Kidney tubule cell (primary cell): Measurements from ENCODE around the gene ATP9B.
"Not testable (repeated sequence)": the region's sequence is repeated elsewhere in the genome, so short reads cannot be mapped to it uniquely, and the experiment has no call there.

Experiments used
- DNase-seq: peaks from one replicate; pipeline ENCODE4 v3.0.0-alpha.2; 2018; ENCODE audit warnings: low spot score

ATP9B gene

DNA sequence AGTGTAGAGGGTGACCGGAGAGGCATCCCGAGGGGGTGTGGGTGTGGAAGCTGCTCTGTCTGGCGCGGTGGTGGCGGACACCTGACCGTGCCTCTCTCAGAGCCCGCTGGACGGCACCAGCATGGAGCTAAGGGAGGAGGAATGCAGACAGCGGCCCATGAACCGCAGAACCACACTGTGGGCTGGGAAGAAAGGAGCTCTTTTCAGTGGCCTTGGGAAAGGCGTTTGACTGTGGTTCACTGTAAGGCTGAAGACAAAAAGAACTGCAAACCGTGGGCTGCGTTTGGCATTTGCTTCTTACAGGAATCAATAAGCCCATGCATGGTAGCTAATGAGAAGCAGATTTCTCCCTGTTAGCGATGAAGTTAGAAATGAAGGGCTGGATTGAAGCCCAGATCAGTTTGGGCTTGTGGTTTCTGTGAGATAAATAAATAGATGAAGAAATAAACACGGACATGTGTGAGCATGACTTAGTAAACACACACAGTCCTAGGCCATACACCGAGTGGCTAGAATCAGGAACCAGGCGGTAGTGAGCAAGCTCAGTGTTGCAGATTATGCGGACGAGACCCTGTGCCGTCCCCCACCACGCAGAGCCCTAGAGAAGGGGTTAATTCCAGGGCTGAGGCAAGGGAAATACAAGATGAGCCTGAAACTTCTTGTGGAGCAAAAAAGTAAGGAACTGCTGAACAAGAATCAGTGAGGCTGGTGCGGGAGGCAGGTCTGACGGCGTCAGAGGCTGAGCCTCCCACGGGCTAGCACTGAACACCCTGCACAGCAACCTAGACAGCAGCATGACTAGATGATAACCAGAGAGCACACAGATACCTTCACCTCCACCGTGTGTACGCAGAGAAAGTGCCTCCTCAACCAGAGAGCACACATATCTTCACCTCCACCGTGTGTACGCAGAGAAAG lies 297.2 kb downstream of the ATP9B start:
- DNase-seq: no peak

DNA sequence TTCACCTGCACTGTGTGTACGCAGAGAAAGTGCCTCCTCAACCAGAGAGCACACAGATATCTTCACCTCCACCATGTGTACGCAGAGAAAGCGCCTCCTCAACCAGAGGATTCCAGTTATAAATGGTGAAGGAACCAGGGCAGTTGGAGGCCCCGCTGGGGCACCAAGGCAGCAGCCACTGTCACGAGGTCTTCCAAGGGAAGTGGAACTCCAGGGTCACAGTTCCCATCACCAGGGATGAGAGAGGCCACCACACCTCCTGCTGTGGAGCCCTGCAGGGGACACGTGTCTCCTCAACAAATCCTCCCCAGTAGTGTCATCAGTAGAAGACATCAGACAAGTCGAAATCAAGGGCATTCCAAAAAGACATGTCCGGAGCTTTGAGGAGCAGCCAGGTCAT lies 298.3 kb downstream of the ATP9B start:
- no peak for DNase-seq

GRCh38 chr18:79367989-79368388 lies 298.8 kb downstream of the ATP9B start:
- no peak for DNase-seq

DNA sequence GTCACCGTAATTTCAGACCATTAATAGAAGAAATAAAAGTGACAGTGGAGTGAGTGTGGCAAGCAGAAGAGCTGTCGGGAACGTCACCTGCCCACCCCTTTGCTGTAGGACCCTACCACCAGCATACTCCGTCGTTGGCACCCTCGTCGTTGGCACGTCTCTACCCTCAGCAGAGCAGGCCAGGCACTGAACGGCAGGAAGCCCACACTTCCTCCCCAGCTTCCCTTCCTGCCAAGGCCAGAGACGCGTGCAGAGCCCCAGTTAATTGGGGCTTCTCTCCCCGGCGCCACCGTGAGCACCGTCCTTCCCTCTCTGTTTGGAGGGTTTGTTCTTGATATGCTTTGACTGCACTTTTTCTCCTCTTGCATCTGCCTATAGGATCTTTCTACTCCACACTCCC lies 299.5 kb downstream of the ATP9B start:
- DNase-seq: no peak

DNA sequence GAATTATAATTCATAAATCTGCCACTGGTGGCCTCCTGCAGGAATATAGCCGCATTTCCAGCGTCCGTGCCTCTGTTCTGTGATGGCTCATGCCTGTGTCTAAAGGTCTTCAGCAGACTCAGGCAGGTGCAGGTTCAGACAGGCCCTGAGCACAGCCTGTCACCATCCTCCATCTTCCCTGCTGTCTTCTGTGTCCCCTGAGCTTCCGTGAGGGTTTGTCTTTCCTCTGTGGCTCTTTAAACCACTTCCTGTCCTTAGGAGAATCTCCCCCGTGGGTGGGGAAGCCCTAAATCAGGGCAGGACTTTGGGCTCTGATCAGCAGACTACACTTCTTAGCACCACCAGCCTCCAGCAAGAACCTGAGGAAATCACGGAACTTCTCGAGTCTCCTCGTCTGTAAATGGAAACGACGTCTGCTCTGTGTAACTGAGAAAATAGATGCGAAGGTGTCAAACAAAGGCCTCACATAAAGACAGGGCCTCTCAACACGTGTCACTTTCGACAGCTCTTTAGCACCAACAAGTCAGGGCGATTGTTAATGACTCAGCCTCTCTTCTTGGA lies 302.4 kb downstream of the ATP9B start:
- no peak for DNase-seq

DNA sequence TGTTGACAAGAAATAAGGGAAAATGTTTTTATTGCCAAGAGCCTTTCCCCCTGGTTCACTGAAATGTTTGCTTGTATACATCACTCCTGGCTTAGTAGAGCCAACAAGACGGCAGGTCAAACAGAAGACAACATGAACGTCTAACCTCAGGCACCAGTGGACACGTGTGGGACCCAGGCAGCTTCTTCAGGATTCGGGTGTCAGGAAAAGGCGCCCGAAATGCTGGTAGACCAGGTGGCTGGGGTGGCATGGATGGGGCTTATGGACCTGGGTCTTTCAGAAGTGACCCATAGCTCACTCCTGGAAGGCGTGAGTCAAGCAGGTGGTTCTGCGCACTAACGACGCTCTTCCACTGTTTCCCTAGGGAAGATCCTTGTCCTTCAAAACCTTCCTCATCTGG lies 303.3 kb downstream of the ATP9B start:
- no peak for DNase-seq

DNA sequence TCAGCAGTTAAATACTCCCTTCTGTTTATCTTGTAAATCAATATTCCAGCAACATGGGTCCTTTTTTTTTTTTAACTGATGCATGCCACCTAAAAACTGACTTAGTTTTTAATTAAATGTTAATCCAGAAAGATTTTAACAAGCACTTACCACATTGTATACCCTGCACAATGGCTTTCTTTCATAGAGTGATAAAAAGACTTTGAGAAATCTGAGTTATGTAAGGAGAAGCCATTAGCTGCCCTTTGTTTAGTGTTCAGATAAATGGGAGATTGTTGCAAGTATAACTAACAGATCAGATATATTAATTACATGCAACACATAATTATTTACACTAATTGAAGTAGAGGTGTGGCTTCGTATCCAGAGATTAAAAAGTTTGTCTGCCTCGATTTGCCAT lies 303.8 kb downstream of the ATP9B start:
- DNase-seq: no peak

- no peak for DNase-seq
Measured at GRCh38 chr18:79373736-79374135, 304.5 kb downstream of the ATP9B start.

GRCh38 chr18:79374408-79375171 lies 305.4 kb downstream of the ATP9B start:
- no peak for DNase-seq

DNA sequence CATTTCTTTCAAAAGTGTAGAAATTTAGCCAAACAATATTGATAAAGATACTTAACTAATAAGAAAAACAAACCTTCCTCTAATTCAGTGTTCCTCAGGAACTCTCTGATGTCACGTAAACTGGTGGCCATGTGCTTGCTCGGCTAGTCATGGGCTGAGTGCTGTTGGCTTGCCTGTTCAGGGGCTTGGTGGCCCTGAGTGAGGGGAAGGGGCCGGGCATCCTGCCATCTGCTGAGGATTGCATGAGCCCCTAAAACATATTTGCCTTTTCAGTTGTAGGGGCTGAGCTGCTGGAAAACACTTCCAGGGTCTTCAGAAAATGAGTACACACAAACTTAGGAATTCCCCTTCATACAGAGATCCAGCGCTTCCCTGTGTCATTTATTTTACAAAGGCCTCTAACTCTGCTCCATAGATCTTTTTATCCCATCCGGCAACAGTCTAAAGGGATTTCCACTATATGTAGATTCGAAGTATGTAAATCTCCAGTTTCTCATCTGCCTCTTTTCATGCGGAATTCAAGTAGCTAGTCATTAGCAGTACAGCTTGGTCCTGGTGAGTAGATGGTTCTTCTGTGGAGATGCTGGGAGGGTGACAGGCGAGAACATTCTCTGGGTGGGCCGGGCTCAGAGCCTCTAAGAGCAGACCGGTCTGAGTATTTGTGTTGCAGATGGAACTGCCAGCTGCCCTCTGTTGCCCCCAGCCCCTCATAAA lies 306.4 kb downstream of the ATP9B start:
- no peak for DNase-seq

- not testable (repeated sequence) for DNase-seq
Measured at GRCh38 chr18:79376661-79377060, 307.5 kb downstream of the ATP9B start.

DNA sequence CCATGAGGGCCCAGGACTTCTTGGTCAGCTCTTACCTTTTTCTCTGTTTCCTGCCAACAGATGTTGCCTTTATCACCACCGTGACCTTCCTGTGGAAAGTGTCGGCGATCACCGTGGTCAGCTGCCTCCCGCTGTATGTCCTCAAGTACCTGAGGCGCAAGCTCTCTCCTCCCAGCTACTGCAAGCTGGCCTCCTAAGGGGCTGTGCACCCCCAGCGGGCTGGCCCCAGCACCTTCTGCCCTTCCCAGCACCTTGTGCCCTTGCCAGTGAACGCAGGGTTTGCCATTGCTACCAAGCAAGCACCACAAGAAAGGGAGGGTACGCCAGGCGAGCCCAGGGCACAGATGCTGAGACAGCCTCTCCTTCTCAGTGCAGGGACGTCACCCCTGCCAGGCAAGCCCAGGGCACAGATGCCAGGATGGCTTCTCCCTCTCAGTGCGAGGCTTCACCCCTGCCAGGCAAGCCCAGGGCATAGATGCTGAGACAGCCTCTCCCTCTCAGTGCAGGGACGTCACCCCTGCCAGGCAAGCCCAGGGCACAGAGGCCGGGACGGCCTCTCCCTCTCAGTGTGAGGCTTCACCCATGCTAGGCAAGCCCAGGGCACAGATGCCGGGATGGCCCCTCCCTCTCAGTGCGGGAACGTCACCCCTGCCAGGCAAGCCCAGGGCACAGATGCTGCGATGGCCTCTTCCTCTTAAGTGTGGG lies 308.1 kb downstream of the ATP9B start:
- DNase-seq: no peak

DNA sequence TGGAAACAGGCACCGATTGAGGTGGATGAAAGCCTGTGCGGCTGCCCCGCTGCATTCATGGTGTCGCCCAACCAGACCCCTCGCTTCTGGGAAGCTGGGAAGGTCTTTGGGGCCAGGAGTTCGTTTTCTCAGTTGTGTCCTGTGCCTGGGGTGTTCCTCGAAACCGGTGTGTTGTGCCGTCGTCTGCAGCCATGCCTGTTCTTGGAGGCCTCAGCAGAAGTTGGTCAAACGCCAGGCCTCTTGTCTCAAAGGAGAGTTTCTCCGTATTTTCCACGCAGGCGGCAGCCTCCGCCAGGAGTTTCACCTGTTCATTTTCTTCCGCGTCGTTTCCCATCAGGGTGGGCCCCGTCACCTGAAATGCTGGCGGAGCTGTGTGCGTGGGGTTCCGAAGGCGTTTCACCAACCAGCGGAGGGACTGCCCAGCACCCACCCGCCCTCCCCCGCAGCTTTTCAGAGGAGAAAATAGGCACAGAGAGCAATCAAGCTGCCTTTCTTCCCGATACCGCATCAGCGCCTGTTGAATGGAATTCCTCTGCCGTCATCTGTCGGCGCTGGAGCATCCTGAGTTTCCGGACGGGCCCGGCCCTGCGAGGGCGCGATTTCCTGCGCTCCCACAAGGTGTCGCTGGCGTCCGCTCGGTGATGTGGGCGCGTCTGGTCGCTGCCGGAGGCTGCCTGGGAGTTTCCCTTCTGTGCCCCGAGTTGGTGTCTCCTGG lies 309.5 kb downstream of the ATP9B start:
- peak; percentile 73 for DNase-seq

DNA sequence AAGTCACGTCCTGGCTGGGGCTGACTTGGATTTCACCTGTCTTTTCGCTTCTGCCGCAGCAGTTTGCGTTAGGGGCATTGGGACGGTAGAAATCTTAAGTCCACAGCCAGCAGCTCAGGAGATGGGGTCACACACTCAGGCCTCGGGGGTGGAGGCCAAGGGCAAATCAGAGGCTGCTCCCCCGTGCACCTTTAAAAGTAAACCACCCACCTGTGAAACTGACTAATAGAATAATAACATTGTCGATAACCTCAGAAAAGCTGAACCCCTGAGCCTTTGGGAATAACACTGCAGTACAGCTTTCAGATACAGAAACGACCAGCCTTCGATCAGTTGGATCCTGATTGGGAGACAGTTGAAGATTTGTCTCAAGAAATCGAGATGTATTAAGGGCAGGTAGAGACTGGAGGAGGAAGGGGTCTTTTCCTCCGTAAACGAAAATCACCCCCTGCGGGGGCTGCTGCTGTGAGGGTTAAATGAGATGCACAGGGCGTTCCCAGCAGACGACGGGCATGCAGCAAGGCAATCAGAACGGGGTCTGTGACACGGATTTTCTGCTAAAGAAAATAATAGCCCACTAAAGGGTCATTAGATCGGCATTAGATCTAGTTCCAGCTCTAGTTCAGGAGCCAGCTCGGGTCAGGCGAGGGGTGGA lies 310.2 kb downstream of the ATP9B start:
- no peak for DNase-seq

GRCh38 chr18:79379931-79380815 lies 311.0 kb downstream of the ATP9B start:
- no peak for DNase-seq

GRCh38 chr18:79380816-79381806 lies 311.9 kb downstream of the ATP9B start:
- DNase-seq: peak; percentile 49

DNA sequence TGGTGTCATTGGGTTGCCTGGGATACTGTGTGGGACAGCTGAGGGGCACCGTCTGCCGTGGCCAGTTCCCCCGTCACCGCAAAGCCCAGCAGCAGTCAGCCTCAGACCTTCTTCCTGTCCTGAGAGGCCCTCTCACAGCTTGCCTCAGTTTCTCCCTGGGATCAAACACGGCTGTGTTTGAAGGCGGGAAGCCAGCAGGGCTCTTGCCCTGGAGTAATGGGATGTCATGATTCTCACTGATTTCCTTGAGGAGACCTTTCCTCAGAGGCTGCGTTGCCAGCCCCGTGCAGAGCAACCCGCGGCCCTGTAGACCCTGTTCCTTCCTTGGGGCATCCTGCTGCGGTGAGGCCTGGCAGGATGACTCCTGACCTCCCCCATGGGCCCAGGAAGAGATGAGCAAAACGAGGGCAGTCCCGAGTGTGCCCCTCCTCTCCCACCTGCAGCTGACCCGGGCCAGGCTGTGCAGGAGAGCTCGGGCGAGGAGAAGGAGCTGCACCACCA lies 312.7 kb downstream of the ATP9B start:
- DNase-seq: no peak
